H1 (cell line): ENCODE measurements around the gene RPP25L. TPM values are rescaled to one million over a fixed set of nuclear protein-coding genes. Genes with fewer than 3 reads are reported as not detected.

Experiments used
- CTCF ChIA-PET: fragments of 300-600 bp; sonication (Branson Sonifier 250); formaldehyde crosslinking; loops from one replicate; lab custom pipeline; 2021; ENCODE audit not compliant: partially characterized antibody; lab: Charles Lee
- POLR2A ChIA-PET: fragments of 300-600 bp; sonication (Branson Sonifier 250); formaldehyde crosslinking; loops from one replicate; lab custom pipeline; 2021; ENCODE audit warnings: inconsistent platforms; ENCODE audit not compliant: partially characterized antibody; lab: Charles Lee
- DNase-seq, 2 experiments: peaks; one replicate each; pipeline versions ENCODE4 v3.0.0 to v3.0.0-alpha.2; 2010 to 2022; ENCODE audit warnings: low spot score in 2 of 2, low read depth in 1 of 2, mixed read lengths in 1 of 2
- FAIRE-seq: peaks from 2 replicates; lab custom pipeline; 2011; peaks lifted over from hg19 to GRCh38; lab: Jason Lieb, UNC
- H2AFZ ChIP-seq: 2 replicates; pipeline ENCODE4 v1.8.1; 2012; ENCODE audit warnings: low read length, inconsistent platforms
- H2AK5ac ChIP-seq: 2 replicates; pipeline ENCODE4 v1.6.1; 2013; ENCODE audit warnings: low read depth, low read length
- H2BK120ac ChIP-seq: replicated peaks from 2 replicates; pipeline ENCODE3; 2013; ENCODE audit warnings: low read depth, low read length, inconsistent platforms
- H2BK12ac ChIP-seq: 2 replicates; pipeline ENCODE4 v1.6.1; 2013; ENCODE audit warnings: low read depth, low read length
- H2BK15ac ChIP-seq: 2 replicates; pipeline ENCODE4 v1.6.1; 2013; ENCODE audit warnings: low read length
- H2BK20ac ChIP-seq: 2 replicates; pipeline ENCODE4 v1.6.1; 2013; ENCODE audit warnings: low read length
- H2BK5ac ChIP-seq: 2 replicates; pipeline ENCODE4 v1.6.1; 2013; ENCODE audit warnings: low read depth, low read length
- H3K14ac ChIP-seq: 2 replicates; pipeline ENCODE4 v1.6.1; 2013; ENCODE audit warnings: inconsistent platforms; ENCODE audit not compliant: insufficient read length
- H3K18ac ChIP-seq: 2 replicates; pipeline ENCODE4 v1.6.1; 2013; ENCODE audit warnings: low read length; ENCODE audit errors: extremely low read depth
- H3K23ac ChIP-seq: 2 replicates; pipeline ENCODE4 v1.6.1; 2013; ENCODE audit warnings: inconsistent platforms; ENCODE audit not compliant: insufficient read length
- H3K23me2 ChIP-seq: 2 replicates; pipeline ENCODE4 v1.6.1; 2013; ENCODE audit warnings: low read depth, low read length
- H3K27ac ChIP-seq: 2 replicates; pipeline ENCODE4 v1.6.1; 2011; ENCODE audit warnings: low read depth, low read length, inconsistent platforms
- H3K27me3 ChIP-seq, 4 experiments: replicated peaks in 1 of 4; 1 replicate in 1 of 4; 2 replicates in 3 of 4; pipeline versions ENCODE4 v1.6.1 to v1.8.1; 2011 to 2013; ENCODE audit warnings: low read length in 3 of 4, mild to moderate bottlenecking in 3 of 4, inconsistent platforms in 2 of 4, mixed read lengths in 2 of 4, moderate library complexity in 1 of 4; ENCODE audit not compliant: control insufficient read depth in 3 of 4, insufficient read depth in 3 of 4; ENCODE audit errors: extremely low read depth in 1 of 4
- H3K36me3 ChIP-seq, 4 experiments: 2 replicates each; pipeline versions ENCODE4 v1.6.1 to v1.8.1; 2011 to 2013; ENCODE audit warnings: mild to moderate bottlenecking in 4 of 4, low read length in 3 of 4, moderate library complexity in 2 of 4, control low read depth in 1 of 4, inconsistent platforms in 1 of 4; ENCODE audit not compliant: insufficient read depth in 4 of 4, control insufficient read depth in 2 of 4
- H3K4ac ChIP-seq: replicated peaks from 2 replicates; pipeline ENCODE3; 2013; ENCODE audit warnings: low read length, low read depth, mixed read lengths, inconsistent platforms; ENCODE audit not compliant: insufficient read length
- H3K4me1 ChIP-seq, 4 experiments: replicated peaks in 1 of 4; 1 replicate in 1 of 4; 2 replicates in 3 of 4; pipeline versions ENCODE4 v1.6.1 to v1.8.1; 2011 to 2013; ENCODE audit warnings: low read length in 3 of 4, inconsistent platforms in 2 of 4, mixed read lengths in 1 of 4; ENCODE audit not compliant: insufficient read depth in 4 of 4, control insufficient read depth in 3 of 4
- H3K4me2 ChIP-seq, 2 experiments: 2 replicates each; pipeline versions ENCODE4 v1.6.1 to v1.8.1; 2011 to 2013; ENCODE audit warnings: low read depth in 2 of 2, low read length in 2 of 2, control low read depth in 1 of 2, inconsistent platforms in 1 of 2, mild to moderate bottlenecking in 1 of 2; ENCODE audit not compliant: insufficient read depth in 1 of 2
- H3K4me3 ChIP-seq, 4 experiments: fragments of 200-600, 300-600 bp in 1 of 4; sonication (generic), shearing (Covaris generic), sonication (Bioruptor Twin) in 1 of 4; 2 replicates each; pipeline versions ENCODE4 v1.5.1 to v1.8.1; 2011 to 2016; ENCODE audit warnings: low read length in 4 of 4, low read depth in 3 of 4, control low read depth in 2 of 4, inconsistent platforms in 2 of 4, mild to moderate bottlenecking in 2 of 4, mixed read lengths in 1 of 4, moderate library complexity in 1 of 4; ENCODE audit not compliant: insufficient read depth in 2 of 4; ENCODE audit errors: extremely low read depth in 1 of 4
- H3K56ac ChIP-seq: replicated peaks from 2 replicates; pipeline ENCODE3; 2013; ENCODE audit warnings: low read depth, mild to moderate bottlenecking, mixed read lengths, low read length, inconsistent platforms; ENCODE audit not compliant: insufficient read length
- H3K79me1 ChIP-seq: 2 replicates; pipeline ENCODE4 v1.6.1; 2013; ENCODE audit warnings: low read depth, low read length, control low read depth
- H3K79me2 ChIP-seq, 2 experiments: 2 replicates each; pipeline versions ENCODE4 v1.6.1 to v1.8.1; 2012 to 2013; ENCODE audit warnings: low read length in 2 of 2, mild to moderate bottlenecking in 2 of 2, inconsistent platforms in 1 of 2; ENCODE audit not compliant: insufficient read depth in 2 of 2, control insufficient read depth in 1 of 2
- H3K9ac ChIP-seq, 4 experiments: replicated peaks in 1 of 4; 1 replicate in 1 of 4; 2 replicates in 3 of 4; pipeline versions ENCODE4 v1.6.1 to v1.8.1; 2011 to 2013; ENCODE audit warnings: low read depth in 3 of 4, low read length in 3 of 4, control low read depth in 2 of 4, mild to moderate bottlenecking in 2 of 4, moderate library complexity in 2 of 4, inconsistent platforms in 1 of 4; ENCODE audit errors: extremely low read depth in 1 of 4
- H3K9me3 ChIP-seq, 2 experiments: 2 replicates each; pipeline versions ENCODE4 v1.6.1 to v1.8.1; 2012 to 2013; ENCODE audit warnings: mild to moderate bottlenecking in 2 of 2, moderate library complexity in 2 of 2, control low read depth in 1 of 2, inconsistent platforms in 1 of 2, low read depth in 1 of 2, low read length in 1 of 2, mixed read lengths in 1 of 2; ENCODE audit not compliant: insufficient read depth in 2 of 2
- H4K20me1 ChIP-seq, 2 experiments: replicated peaks in 1 of 2; 2 replicates each; pipeline versions ENCODE3 to v1.8.1; 2011 to 2013; ENCODE audit warnings: inconsistent platforms in 2 of 2, low read length in 2 of 2, mild to moderate bottlenecking in 1 of 2; ENCODE audit not compliant: insufficient read depth in 2 of 2, control insufficient read depth in 1 of 2
- H4K5ac ChIP-seq: 2 replicates; pipeline ENCODE4 v1.6.1; 2013; ENCODE audit warnings: low read length, low read depth, mixed read lengths, inconsistent platforms; ENCODE audit not compliant: insufficient read length
- H4K8ac ChIP-seq: 2 replicates; pipeline ENCODE4 v1.8.0; 2013; ENCODE audit warnings: mild to moderate bottlenecking, moderate library complexity, low read length, inconsistent platforms; ENCODE audit not compliant: insufficient read depth; ENCODE audit errors: extremely low read depth
- H4K91ac ChIP-seq: replicated peaks from 2 replicates; pipeline ENCODE3; 2013; ENCODE audit warnings: low read length, mixed read lengths, inconsistent platforms; ENCODE audit not compliant: insufficient read length
- CTCF ChIP-seq, 3 experiments: IDR thresholded peaks; 1 replicate in 2 of 3; 2 replicates in 1 of 3; pipeline versions ENCODE4 v1.5.1 to v1.6.1; 2011; ENCODE audit warnings: low read length in 3 of 3, mild to moderate bottlenecking in 3 of 3, inconsistent platforms in 2 of 3, low read depth in 1 of 3, moderate library complexity in 1 of 3; ENCODE audit not compliant: insufficient read depth in 1 of 3; ENCODE audit errors: control extremely low read depth in 1 of 3
- FOSL1 ChIP-seq: IDR thresholded peaks from 2 replicates; pipeline ENCODE4 v1.6.1; 2011; ENCODE audit warnings: mild to moderate bottlenecking, low read depth, low read length, moderate library complexity; ENCODE audit not compliant: insufficient read depth
- JUND ChIP-seq: IDR thresholded peaks from 2 replicates; pipeline ENCODE4 v1.6.1; 2011; ENCODE audit warnings: mild to moderate bottlenecking, improper control_type of control experiment, low read length
- RNF2 ChIP-seq: fragments of 200-900, 300-1000 bp; sonication (generic); IDR thresholded peaks from 2 replicates; pipeline ENCODE4 v1.7.1; 2016; ENCODE audit warnings: borderline replicate concordance, low read depth, mild to moderate bottlenecking, antibody characterized with exemption, low read length; ENCODE audit not compliant: poor library complexity, severe bottlenecking; ENCODE audit errors: missing control alignments
- SP4 ChIP-seq: IDR thresholded peaks from 2 replicates; pipeline ENCODE4 v1.6.1; 2012; ENCODE audit warnings: low read length, inconsistent platforms
- polyA plus RNA-seq, 7 experiments: library from polyadenylated mRNA; depleted of rRNA in 3 of 7; stranded (reverse) in 5 of 7; unstranded in 2 of 7; fragments of >200 nt in 5 of 7; fragments of 200-250 nt in 2 of 7; gene quantifications; 1 replicate in 5 of 7; 2 replicates in 1 of 7; 4 replicates in 1 of 7; pipeline versions ENCODE4 v1.2.1 to v1.2.3, GENCODE V29; 2011 to 2013; ENCODE audit warnings: missing spikeins in 2 of 7, mixed read lengths in 2 of 7
- total RNA-seq: library from RNA; stranded (reverse); fragmentation: NEBNext Ultra II Directional; extraction: Animal tissue kit (Norgen Biotek cat#: 25700); gene quantifications from 2 replicates; pipeline ENCODE4 v1.2.1, GENCODE V29; 2021

Gene RPP25L
- total and polyA plus RNA-seq, 2 of the 8 experiments (the other 6 are each of a cell fraction or from before 2014, with no cell fraction given), result 21.6 to 75.0 TPM

- FAIRE-seq (no peak), DNase-seq (no peak)
- H2BK5ac ChIP-seq, result no peak overlapping the region
- peak overlapping the region; percentile 31; the same call in 1 of the 2 replicates for H2BK15ac ChIP-seq
- H4K20me1 ChIP-seq, result no peaks in the 10 kb centered on the region
- H2BK20ac ChIP-seq, result no peak overlapping the region
- H2BK120ac ChIP-seq, result no peak overlapping the region
- no peak overlapping the region for H3K4me3 ChIP-seq
- 0 out of 2 replicates have a peak, but pooled peaks cover 1% of the 10 kb centered on the region for H3K23me2 ChIP-seq
- no peak overlapping the region for H3K18ac ChIP-seq
- no peak overlapping the region for H4K91ac ChIP-seq
- H3K4ac ChIP-seq, result no peak overlapping the region
- CTCF ChIA-PET, result interaction anchor here (0.6 to 16.9 kb wide), 16 partner anchors 13 to 182 kb away, joined by 3 to 401 read pairs (median 22); partner anchors contain the start of genes ARID3C and SIGMAR1
- H3K79me2 ChIP-seq, result no peaks in the 10 kb centered on the region
- no peaks in the 10 kb centered on the region for H3K36me3 ChIP-seq
- no peak overlapping the region for H3K14ac ChIP-seq
- no peak overlapping the region for H4K5ac ChIP-seq
- H3K56ac ChIP-seq, result no peak overlapping the region
- no peak overlapping the region for H3K27ac ChIP-seq
- H3K79me1 ChIP-seq, result no peaks in the 10 kb centered on the region
- no peak for TF ChIP-seq JUND
- TF ChIP-seq FOSL1, result no peak
- no peak for TF ChIP-seq RNF2
- no peak for TF ChIP-seq CTCF (IDR thresholded peaks at IDR 0.05; ENCODE audit: control extremely low read depth in 1 of 3, insufficient read depth in 1 of 3, low read depth in 1 of 3, low read length in 3 of 3)
- no peak for TF ChIP-seq SP4
- no peak overlapping the region for H2AFZ ChIP-seq
- no peak overlapping the region for H3K23ac ChIP-seq
- no peak overlapping the region for H3K4me2 ChIP-seq
- no peak overlapping the region for H2AK5ac ChIP-seq
- H3K27me3 ChIP-seq, result peaks cover 0 to 3% (median 0%) of the 10 kb centered on the region in 4 experiments; a peak in 1 of 7 replicates
- H2BK12ac ChIP-seq, result no peak overlapping the region
- peaks cover 0 to 9% (median 3%) of the 10 kb centered on the region in 4 experiments; a peak in 5 of 7 replicates for H3K4me1 ChIP-seq
- POLR2A ChIA-PET, result interaction anchor here (2.9 kb wide), 1 partner anchor 14 kb away, joined by 8 read pairs; no protein-coding TSS in a partner anchor
- H3K9me3 ChIP-seq, result no peaks in the 10 kb centered on the region
- H3K9ac ChIP-seq, result no peak overlapping the region
- no peak overlapping the region for H4K8ac ChIP-seq
These were observed 5.7 kb downstream of the RPP25L start for GRCh38 chr9:34606190-34606589.
